Lower leg skin (tissue), 4 donors: ENCODE results near the gene TIMM44. TPM values are rescaled to one million over a fixed set of nuclear protein-coding genes. Genes with fewer than 3 reads are reported as not detected.
"Not testable (repeated sequence)": the region's sequence is repeated elsewhere in the genome, so short reads cannot be mapped to it uniquely, and the experiment has no call there.

Source experiments
- DNase-seq, 2 donors: peaks; one replicate each; pipeline ENCODE4 v3.0.0-alpha.2; 2019; ENCODE audit warnings: low spot score in 2 of 2
- H3K4me3 ChIP-seq: fragments of 200-600 bp; sonication (generic); 2 replicates; pipeline ENCODE4 v1.5.1; 2017; ENCODE audit warnings: mild to moderate bottlenecking, low read depth; ENCODE audit not compliant: poor library complexity, severe bottlenecking
- CTCF ChIP-seq, 3 donors: fragments of 450-650 bp; IDR thresholded peaks; one replicate each; pipeline ENCODE4 v1.5.1; 2016; ENCODE audit warnings: antibody characterized with exemption in 3 of 3, mild to moderate bottlenecking in 3 of 3, moderate library complexity in 2 of 3
- POLR2A ChIP-seq, 2 donors: fragments of 450-650 bp; IDR thresholded peaks; one replicate each; pipeline ENCODE4 v1.6.1; 2016 to 2017; ENCODE audit warnings: antibody characterized with exemption in 2 of 2, mild to moderate bottlenecking in 1 of 2, moderate library complexity in 1 of 2
- WGBS, 2 donors: methylation state at CpG; one replicate each; pipeline ENCODE4 v1.1.5; 2018; 5-methylcytosine and 5-hydroxymethylcytosine counted together
- intact Hi-C: fragments of 100-400 bp; cut with DNase I; formaldehyde crosslinking; loops from one replicate; pipeline ENCODE4 v1.15.0; 2023; ENCODE audit warnings: low total_unique reads
- total RNA-seq, 4 donors: library from RNA; depleted of rRNA; stranded (reverse); fragments of >200 nt; gene quantifications; one replicate each; pipeline ENCODE4 v1.1.0, GENCODE V29; 2016

TIMM44 gene
- total RNA-seq, 4 donors from 2014 or later = 36.8 to 119 (median 51.7) TPM

- DNase-seq = no peak
- WGBS, 2 donors = 83 to 89% methylated on average over 22 of the region's 22 CpGs
- no peak overlapping the region for H3K4me3 ChIP-seq
- intact Hi-C loops = no loop called here
- no peak for TF ChIP-seq POLR2A (IDR thresholded peaks at IDR 0.05)
- no peak for TF ChIP-seq CTCF (IDR thresholded peaks at IDR 0.05)
Observed at GRCh38 chr19:7962644-7963268, 19.3 kb upstream of the TIMM44 start.

DNA sequence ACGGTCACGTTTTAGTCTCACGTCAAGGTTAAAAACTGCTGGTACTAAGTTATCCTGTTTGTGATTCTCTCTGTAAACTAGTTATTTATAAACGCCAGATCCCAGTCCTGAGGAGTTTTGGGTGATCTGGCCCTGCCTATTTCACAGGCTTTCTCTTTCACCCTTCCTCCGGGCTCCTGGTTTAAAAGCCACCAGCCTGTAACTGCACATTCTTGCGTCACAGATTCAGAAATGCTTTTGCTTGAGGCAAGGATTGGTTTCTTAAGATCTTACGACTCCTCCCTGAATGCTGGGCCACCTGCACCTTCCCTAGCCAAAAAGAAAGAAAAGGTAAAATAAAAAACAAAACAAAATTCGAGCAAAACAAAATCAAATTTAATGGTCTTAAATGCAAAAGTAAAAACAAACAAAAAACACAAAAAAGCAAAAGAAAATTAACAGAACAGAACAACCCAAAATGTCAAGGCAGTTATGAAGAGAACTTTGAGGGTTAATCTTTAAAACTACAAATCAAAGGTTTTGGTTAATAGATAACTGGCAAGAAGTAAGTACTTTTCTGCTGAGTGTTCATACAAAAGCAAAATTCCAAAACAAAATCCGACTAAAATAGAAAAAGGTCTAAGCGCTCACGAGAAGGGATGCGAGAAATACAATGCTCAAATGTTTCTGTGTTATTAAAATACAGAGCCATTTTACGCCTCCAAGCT, 18.6 kb upstream of the TIMM44 start:
- 77 to 78% methylated on average over 13 of the region's 13 CpGs for WGBS, 2 donors
- H3K4me3 ChIP-seq = no peak overlapping the region
- DNase-seq = no peak
- TF ChIP-seq POLR2A (IDR thresholded peaks at IDR 0.05) (no peak), CTCF (IDR thresholded peaks at IDR 0.05) (no peak)
- intact Hi-C loops = no loop called here

DNA sequence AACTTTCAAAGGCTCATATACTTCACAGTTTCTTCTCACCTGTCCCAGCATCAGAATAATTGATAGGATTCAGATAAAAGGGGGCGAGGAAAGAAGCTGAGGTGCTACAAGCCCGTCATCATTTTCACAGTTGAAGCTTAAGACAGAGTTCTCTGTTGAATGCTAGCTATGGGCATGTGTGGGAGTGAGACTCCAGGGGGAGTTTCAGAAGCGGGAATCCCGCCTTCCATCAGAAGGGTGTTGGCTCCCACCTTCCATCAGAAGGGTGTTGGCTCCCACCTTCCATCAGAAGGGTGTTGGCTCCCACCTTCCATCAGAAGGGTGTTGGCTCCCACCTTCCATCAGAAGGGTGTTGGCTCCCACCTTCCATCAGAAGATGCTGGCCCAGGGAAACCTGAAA, 17.6 kb upstream of the TIMM44 start:
- intact Hi-C loops, DNase-seq, H3K4me3 ChIP-seq: not testable (repeated sequence)
- WGBS, 2 donors = 90 to 97% methylated on average over 4 of the region's 4 CpGs

- H3K4me3 ChIP-seq = no peak overlapping the region
- no peak for DNase-seq
- TF ChIP-seq CTCF (IDR thresholded peaks at IDR 0.05) = no peak
- no peak for TF ChIP-seq POLR2A (IDR thresholded peaks at IDR 0.05)
- intact Hi-C loops = no loop called here
- WGBS, 2 donors = 70 to 72% methylated on average over 6 of the region's 6 CpGs
Observed at GRCh38 chr19:7959211-7959610, 15.7 kb upstream of the TIMM44 start.

- TF ChIP-seq CTCF (IDR thresholded peaks at IDR 0.05) (no peak), POLR2A (IDR thresholded peaks at IDR 0.05) (no peak)
- DNase-seq = no peak
- no peak overlapping the region for H3K4me3 ChIP-seq
- intact Hi-C loops = no loop called here
- 87 to 91% methylated on average over 11 of the region's 11 CpGs for WGBS, 2 donors
Observed at GRCh38 chr19:7955696-7956095, 12.2 kb upstream of the TIMM44 start.

- no peak for TF ChIP-seq POLR2A (IDR thresholded peaks at IDR 0.05)
- no peak for TF ChIP-seq CTCF (IDR thresholded peaks at IDR 0.05)
- intact Hi-C loops = no loop called here
- H3K4me3 ChIP-seq = no peak overlapping the region
- no peak for DNase-seq
- WGBS, 2 donors = 73 to 78% methylated on average over 7 of the region's 7 CpGs
Observed at GRCh38 chr19:7953576-7953975, 10.1 kb upstream of the TIMM44 start.
